ENCODE measurements around the gene ABHD16B.

Gene ABHD16B

GRCh38 chr20:63842258-63842657, 19.0 kb upstream of the ABHD16B start:
- Histone ChIP-seq H2AFZ (ENCODE audit: low read length) (no peak overlapping the region), H3K27me3 (ENCODE audit: insufficient read depth, low read length) (peaks cover 9% of the 10 kb centered on the region; the same call in 1 of the 2 replicates), H4K20me1 (ENCODE audit: insufficient read depth, low read length) (no peaks in the 10 kb centered on the region), H3K4me3 (ENCODE audit: low read depth, low read length, poor library complexity, severe bottlenecking) (no peak overlapping the region), H3K9me2 (ENCODE audit: low read depth, low read length) (no peaks in the 10 kb centered on the region), H3K36me3 (ENCODE audit: insufficient read depth, low read length) (no peaks in the 10 kb centered on the region), H3K4me1 (ENCODE audit: insufficient read depth, low read length, severe bottlenecking) (no peaks in the 10 kb centered on the region), H3K9ac (ENCODE audit: low read length) (no peak overlapping the region), H3K27ac (ENCODE audit: low read depth, low read length, poor library complexity, severe bottlenecking) (no peak overlapping the region), H3K79me2 (ENCODE audit: insufficient read depth, low read length) (no peaks in the 10 kb centered on the region), H3K9me3 (ENCODE audit: low read length) (no peaks in the 10 kb centered on the region), H3F3A (ENCODE audit: insufficient read depth, low read length) (no peaks in the 10 kb centered on the region), H3K4me2 (ENCODE audit: low read length) (no peak overlapping the region)
- TF ChIP-seq, protein P1, sequence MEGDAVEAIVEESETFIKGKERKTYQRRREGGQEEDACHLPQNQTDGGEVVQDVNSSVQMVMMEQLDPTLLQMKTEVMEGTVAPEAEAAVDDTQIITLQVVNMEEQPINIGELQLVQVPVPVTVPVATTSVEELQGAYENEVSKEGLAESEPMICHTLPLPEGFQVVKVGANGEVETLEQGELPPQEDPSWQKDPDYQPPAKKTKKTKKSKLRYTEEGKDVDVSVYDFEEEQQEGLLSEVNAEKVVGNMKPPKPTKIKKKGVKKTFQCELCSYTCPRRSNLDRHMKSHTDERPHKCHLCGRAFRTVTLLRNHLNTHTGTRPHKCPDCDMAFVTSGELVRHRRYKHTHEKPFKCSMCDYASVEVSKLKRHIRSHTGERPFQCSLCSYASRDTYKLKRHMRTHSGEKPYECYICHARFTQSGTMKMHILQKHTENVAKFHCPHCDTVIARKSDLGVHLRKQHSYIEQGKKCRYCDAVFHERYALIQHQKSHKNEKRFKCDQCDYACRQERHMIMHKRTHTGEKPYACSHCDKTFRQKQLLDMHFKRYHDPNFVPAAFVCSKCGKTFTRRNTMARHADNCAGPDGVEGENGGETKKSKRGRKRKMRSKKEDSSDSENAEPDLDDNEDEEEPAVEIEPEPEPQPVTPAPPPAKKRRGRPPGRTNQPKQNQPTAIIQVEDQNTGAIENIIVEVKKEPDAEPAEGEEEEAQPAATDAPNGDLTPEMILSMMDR (IDR thresholded peaks at IDR 0.05; ENCODE audit: low read length): no peak
- TF ChIP-seq EZH2 (IDR thresholded peaks at IDR 0.05; ENCODE audit: borderline replicate concordance, low read length): no peak

GRCh38 chr20:63843222-63843621, 18.1 kb upstream of the ABHD16B start:
- Histone ChIP-seq H3K79me2 (ENCODE audit: insufficient read depth, low read length) (no peaks in the 10 kb centered on the region), H3K36me3 (ENCODE audit: insufficient read depth, low read length) (no peaks in the 10 kb centered on the region), H3K27me3 (ENCODE audit: insufficient read depth, low read length) (peaks cover 9% of the 10 kb centered on the region; the same call in 1 of the 2 replicates), H3K4me3 (ENCODE audit: low read depth, low read length, poor library complexity, severe bottlenecking) (no peak overlapping the region), H4K20me1 (ENCODE audit: insufficient read depth, low read length) (no peaks in the 10 kb centered on the region), H3K9ac (ENCODE audit: low read length) (no peak overlapping the region), H3F3A (ENCODE audit: insufficient read depth, low read length) (no peaks in the 10 kb centered on the region), H3K9me3 (ENCODE audit: low read length) (no peaks in the 10 kb centered on the region), H3K27ac (ENCODE audit: low read depth, low read length, poor library complexity, severe bottlenecking) (no peak overlapping the region), H3K4me1 (ENCODE audit: insufficient read depth, low read length, severe bottlenecking) (no peaks in the 10 kb centered on the region), H3K9me2 (ENCODE audit: low read depth, low read length) (no peaks in the 10 kb centered on the region), H3K4me2 (ENCODE audit: low read length) (no peak overlapping the region), H2AFZ (ENCODE audit: low read length) (no peak overlapping the region)
- TF ChIP-seq, protein P1 (IDR thresholded peaks at IDR 0.05; ENCODE audit: low read length): no peak
- TF ChIP-seq EZH2 (IDR thresholded peaks at IDR 0.05; ENCODE audit: borderline replicate concordance, low read length): no peak

GRCh38 chr20:63843778-63844177, 17.5 kb upstream of the ABHD16B start:
- Histone ChIP-seq H3K27ac (ENCODE audit: low read depth, low read length, poor library complexity, severe bottlenecking) (no peak overlapping the region), H3K9me2 (ENCODE audit: low read depth, low read length) (no peaks in the 10 kb centered on the region), H3K27me3 (ENCODE audit: insufficient read depth, low read length) (peaks cover 9% of the 10 kb centered on the region; the same call in 1 of the 2 replicates), H3K9ac (ENCODE audit: low read length) (no peak overlapping the region), H3K36me3 (ENCODE audit: insufficient read depth, low read length) (no peaks in the 10 kb centered on the region), H3K4me3 (ENCODE audit: low read depth, low read length, poor library complexity, severe bottlenecking) (no peak overlapping the region), H2AFZ (ENCODE audit: low read length) (no peak overlapping the region), H3F3A (ENCODE audit: insufficient read depth, low read length) (no peaks in the 10 kb centered on the region), H3K79me2 (ENCODE audit: insufficient read depth, low read length) (no peaks in the 10 kb centered on the region), H3K9me3 (ENCODE audit: low read length) (no peaks in the 10 kb centered on the region), H4K20me1 (ENCODE audit: insufficient read depth, low read length) (no peaks in the 10 kb centered on the region), H3K4me1 (ENCODE audit: insufficient read depth, low read length, severe bottlenecking) (no peaks in the 10 kb centered on the region), H3K4me2 (ENCODE audit: low read length) (no peak overlapping the region)
- TF ChIP-seq, protein P1 (IDR thresholded peaks at IDR 0.05; ENCODE audit: low read length): no peak
- no peak for TF ChIP-seq EZH2 (IDR thresholded peaks at IDR 0.05; ENCODE audit: borderline replicate concordance, low read length)
